ENCODE data around the gene MRGPRG.

DNA sequence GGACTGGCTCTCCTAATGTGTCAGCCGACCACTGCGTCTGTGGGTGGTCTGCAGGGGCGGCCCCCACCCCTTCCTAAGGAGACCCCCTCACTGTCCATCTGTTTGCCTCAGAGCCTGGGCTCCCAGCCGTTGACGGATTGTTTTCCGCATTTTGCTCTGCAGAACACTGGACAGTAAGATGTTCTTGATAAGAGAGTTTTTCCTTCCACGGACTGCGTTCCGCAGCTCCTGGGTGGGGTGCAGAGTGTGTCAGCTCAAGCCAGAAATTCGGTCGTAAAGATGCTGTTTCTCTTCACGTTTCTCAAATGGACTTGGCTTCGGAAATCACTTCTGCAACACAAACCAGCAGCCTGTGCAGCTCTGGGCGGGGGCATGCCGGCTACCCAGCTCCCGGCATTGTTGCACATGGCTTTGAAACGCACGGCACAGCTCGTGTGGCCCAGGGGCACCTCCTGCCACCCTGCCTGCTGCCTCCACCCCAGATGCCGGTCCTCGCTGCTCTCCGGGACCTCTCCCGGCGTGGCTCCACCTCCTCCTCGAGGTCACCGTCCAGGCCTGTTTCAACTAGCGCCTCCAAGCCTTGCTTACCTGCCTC, 2.9 kb upstream of the MRGPRG start:
- TF ChIP-seq POLR2A (IDR thresholded peaks at IDR 0.05; ENCODE audit: borderline replicate concordance, extremely low read depth, insufficient read depth, insufficient read length) (no peak), RAD21 (IDR thresholded peaks at IDR 0.05; ENCODE audit: low read depth) (no peak), EZH2phosphoT487 (IDR thresholded peaks at IDR 0.05; ENCODE audit: borderline replicate concordance) (no peak), ZNF274 (IDR thresholded peaks at IDR 0.05; ENCODE audit: low read depth, low read length) (no peak), POLR2AphosphoS5 (IDR thresholded peaks at IDR 0.05; ENCODE audit: low read depth, low read length) (no peak), JUND (IDR thresholded peaks at IDR 0.05) (no peak)
- TF ChIP-seq, protein P1, sequence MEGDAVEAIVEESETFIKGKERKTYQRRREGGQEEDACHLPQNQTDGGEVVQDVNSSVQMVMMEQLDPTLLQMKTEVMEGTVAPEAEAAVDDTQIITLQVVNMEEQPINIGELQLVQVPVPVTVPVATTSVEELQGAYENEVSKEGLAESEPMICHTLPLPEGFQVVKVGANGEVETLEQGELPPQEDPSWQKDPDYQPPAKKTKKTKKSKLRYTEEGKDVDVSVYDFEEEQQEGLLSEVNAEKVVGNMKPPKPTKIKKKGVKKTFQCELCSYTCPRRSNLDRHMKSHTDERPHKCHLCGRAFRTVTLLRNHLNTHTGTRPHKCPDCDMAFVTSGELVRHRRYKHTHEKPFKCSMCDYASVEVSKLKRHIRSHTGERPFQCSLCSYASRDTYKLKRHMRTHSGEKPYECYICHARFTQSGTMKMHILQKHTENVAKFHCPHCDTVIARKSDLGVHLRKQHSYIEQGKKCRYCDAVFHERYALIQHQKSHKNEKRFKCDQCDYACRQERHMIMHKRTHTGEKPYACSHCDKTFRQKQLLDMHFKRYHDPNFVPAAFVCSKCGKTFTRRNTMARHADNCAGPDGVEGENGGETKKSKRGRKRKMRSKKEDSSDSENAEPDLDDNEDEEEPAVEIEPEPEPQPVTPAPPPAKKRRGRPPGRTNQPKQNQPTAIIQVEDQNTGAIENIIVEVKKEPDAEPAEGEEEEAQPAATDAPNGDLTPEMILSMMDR (IDR thresholded peaks at IDR 0.05 in 2 of 3, conservative IDR thresholded peaks at IDR 0.05 in 1 of 3; ENCODE audit: borderline replicate concordance in 1 of 3, insufficient read depth in 1 of 3, low read depth in 2 of 3, low read length in 2 of 3) = no peak

All from HCT116 (cell line).